Measurements from ENCODE around the gene TSPYL1.

Gene TSPYL1

DNA sequence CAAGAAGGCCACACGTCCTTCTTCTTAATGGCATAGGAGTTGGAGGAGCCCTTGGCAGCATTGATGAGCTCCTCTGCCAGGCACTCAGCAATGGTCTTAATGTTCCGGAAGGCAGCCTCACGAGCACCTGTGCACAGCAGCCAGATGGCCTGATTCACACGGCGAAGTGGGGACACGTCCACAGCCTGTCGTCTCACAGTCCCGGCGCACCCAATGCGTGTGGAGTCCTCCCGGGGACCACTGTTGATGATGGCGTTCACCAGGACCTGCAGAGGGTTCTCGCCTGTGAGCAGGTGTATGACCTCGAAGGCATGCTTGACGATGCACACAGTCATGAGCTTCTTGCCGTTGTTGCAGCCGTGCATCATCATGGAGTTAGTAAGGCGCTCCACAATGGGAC lies 21.2 kb downstream of the TSPYL1 start:
- no peak for DNase-seq (ENCODE audit: low read depth)

DNA sequence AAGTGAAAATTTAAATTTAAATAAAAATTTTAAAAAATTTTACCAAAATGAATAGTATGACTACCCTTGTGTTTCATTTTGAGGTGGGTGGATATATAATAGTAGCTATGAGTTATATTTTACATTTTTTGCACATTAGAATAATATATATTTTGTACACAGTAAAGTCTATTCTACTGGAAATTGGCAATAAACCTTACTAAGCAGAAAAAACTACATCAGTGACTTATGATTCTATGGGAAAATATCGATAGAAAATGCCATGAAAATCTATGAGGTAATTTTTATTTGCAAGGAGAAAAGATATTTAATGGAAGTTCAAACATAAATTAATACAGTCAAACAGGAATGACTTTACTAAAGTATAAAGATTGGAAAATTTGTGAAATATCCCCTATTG lies 23.0 kb downstream of the TSPYL1 start:
- DNase-seq (ENCODE audit: low read depth), result no peak

DNA sequence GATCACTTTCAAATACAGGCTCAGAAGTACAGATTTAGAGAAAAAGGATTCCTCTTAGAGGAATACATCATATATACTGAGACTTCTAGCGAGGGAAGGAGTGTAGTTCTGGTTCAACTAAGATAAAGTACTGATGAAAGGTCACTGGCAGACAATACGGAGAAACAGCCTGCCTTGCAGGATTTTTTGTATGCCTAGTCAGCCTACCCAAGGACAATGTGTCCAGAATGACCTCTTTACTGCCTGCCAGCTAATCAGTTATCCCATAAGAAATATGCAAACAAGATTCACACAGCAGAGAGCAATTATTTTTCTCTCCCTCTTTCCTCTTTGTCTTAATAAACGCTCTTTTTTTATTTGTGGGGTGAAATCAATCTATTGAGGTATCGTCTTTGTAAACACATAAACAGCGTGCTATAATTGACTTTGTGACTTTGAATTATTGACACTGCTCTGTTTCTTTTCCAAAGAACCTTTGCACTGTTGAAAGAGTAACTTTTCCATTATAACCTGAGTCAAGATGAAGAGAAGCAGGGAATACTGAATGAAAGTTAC lies 24.4 kb downstream of the TSPYL1 start:
- DNase-seq (ENCODE audit: low read depth), result no peak

DNA sequence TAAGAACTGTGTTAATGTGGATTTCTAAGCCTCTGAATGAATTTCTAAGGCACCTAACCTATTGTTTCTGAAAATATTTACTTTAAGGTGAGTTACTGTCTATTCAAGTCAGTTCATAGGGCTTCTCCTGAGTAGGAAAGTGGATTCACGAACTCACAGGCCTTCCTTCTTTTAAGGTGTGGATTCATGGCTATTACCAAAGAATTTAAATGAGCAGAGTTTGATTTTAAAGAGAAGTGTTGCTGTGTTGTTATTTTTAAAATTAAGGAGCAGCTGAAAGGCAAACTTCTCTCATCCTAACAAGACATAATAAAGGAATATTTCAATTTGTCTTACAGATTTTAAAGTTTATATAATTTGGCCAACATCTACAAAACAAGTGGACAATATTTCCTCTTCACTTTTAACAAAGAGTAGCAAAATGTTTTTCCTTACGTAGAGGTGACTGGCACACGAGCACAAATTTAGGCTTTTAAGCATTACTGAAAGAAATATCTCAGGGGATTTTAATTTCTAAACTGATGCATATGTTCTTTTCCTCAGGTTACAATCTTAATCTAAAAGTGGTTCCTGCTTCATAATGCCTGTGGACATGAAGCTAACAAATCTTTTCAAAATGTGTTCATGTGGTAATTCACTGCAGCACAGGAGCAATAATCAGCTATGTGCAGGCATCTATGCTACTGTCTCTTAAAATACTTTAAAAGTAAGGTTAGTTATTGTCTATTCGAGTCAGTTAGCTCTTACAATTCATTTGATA lies 25.3 kb downstream of the TSPYL1 start:
- no peak for DNase-seq (ENCODE audit: low read depth)

DNA sequence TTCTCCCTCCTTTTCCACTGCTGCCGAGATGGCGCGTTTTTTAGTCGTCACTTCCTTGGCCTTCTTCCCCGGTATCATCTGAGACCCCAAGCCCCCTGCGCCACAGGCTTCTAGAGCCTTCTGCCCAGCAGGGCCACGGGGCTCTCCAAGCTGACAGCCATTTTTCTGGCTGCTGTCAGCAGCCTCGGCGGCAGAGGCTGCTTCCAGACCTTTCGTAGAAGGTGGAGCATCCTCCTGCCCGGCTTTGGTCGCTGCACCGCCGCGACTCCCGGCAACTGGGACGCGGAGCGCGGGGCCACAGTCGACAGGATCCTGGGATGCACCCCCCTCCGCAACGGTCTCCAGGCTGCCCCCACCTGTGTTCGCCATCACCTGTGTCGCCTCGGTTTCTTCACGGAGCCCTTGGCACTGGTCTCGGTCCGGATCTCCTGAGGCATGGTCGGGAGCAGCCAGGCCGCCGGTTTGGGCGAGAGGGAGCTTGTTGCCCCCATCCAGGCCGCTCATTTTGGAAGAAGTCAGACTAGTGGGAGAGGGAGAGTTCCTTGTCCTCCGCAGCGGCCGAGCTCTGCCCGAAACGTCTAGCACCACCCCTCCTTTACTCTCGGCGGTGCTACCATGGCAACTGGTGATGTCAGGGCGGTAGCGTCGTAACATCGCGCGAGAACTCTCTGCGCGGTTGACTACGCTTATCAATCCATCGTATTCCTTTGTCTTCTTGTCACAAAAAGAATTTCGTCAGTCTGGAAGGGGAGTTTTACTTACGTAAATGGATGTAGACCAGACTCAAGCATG lies 26.0 kb downstream of the TSPYL1 start, which contains the start of gene TSPYL4:
TSS of gene TSPYL4 (minus strand) at position 571 of the 792 bp plus-strand sequence. CDS start at position 504, 67 bp downstream.
- DNase-seq (ENCODE audit: low read depth), result peak; percentile 88

DNA sequence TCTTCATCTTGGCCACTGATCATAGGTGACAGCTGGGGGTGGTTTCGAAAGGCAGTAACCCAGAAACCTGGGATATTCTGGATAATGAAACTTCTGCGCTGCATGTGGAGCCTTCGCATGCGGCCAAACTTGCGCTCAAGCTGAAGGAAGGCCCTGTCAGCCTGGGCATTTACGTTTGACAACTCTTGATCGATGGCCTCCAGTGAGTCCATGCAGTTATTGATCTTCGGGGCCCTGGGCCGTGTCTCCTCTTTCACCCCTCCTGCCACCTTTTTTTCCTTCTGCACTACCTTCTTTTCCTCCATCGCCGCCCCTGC lies 26.6 kb downstream of the TSPYL1 start:
- no peak for DNase-seq (ENCODE audit: low read depth)

DNA sequence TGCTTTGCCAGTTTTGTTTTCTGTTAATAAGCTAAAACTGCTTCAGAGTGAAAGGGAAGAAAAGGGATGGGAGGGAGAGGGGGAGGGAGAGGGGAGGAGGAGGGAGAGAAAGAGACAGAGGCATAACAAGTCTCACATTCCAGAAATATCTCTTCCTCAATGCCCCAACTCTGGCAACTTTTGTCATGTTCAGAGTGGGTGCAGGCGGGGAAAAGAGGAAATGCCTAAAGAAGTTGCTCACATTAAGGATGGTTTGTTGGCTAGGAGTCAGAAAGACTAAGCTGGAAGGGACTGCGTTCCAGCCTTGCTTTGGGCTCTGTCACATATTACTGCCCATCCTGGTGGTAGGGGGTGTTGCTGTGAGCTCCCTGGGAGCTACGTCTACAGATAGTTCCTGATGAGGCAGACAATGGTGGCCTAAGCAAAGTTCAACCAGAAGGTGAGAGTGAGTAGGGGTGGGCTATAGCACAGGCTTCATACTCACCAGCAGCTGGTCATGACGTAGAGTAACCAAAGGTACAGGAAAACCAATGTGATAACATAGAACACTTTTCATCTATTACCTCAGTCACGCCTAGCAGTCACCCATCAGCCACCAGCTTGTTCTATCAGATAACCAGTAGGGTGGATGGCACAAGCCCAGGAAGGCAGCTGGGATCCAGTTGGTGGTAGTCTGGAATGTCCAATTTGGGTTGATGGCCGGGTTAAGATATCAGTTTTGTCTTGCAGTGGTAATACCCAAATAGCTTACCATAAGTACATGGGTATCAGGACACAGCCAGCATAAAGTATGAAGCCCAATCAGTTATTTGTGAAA lies 28.0 kb downstream of the TSPYL1 start:
- DNase-seq (ENCODE audit: low read depth), result peak; percentile 53

DNA sequence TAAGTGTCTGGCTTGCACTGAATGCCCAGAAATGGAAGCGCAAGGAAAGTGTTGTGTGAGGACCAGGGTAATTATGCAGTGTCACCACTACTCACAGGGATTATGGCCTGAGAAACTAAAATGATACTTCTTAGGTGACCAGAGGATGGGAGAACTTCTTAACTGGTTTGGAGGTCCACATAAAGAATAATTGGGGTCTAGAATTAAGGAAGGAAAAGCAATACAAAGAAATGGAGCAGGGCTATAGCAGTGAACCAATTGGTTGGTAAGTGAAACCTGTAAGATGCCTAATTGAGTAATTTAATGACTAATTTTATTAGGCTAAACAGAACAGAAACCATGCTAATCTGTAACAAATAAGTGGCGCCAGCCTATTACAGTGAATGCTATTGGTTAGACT lies 31.2 kb downstream of the TSPYL1 start:
- no peak for DNase-seq (ENCODE audit: low read depth)

DNA sequence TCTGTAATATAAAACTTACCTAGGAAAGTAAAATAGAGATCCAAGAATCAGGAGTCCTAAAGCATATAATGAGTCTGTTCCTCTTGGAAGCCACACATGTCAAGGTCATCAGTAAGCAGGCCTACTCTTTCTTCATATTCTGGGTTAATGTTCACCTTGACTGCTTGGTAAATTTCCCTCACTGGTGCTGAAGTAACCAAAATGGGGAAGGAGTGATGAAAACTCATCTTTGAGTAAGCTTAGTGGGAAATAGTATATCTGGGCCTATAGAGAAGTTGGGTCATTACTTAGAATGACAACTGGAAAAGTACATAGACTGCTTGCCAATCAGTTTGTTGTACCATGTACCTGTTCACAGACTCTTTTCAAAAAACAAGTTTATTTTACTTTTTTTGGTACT lies 32.4 kb downstream of the TSPYL1 start:
- no peak for DNase-seq (ENCODE audit: low read depth)

DNA sequence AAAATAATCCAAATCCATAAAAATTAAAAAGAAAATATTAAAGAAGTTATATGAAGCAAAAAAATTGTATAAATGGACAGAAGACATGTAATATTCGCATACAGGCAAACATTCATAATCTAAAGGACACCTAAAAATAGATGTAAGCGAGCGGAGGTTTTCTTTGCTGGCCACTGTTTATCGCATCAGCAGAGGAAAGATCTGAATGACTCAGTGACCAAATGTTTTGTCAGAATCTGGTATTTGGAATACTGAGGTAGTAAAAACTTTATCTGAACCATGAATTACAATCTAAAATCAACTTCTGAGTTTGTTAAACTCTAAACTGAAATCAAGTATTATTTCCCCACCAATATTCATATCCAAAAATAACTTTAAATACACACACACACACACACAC lies 33.6 kb downstream of the TSPYL1 start:
- no peak for DNase-seq (ENCODE audit: low read depth)

DNA sequence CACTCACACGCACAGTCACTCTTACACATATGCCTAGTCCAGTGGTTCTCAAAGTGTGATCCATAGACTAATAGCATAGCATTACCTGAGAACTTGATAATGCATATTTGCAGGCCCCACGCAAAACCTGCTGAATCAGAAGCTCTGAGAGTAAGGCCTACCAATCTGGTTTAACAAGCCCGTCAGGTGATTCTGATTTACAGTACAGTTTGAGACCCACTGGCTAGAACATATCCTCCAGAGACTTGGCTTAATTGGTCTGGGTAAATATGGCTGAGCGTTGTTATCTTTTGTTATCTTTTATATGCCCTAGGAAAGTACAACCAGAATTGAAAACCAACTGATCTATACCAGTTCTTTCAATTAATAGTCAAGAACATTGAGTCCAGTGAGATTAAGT lies 35.4 kb downstream of the TSPYL1 start:
- no peak for DNase-seq (ENCODE audit: low read depth)

DNA sequence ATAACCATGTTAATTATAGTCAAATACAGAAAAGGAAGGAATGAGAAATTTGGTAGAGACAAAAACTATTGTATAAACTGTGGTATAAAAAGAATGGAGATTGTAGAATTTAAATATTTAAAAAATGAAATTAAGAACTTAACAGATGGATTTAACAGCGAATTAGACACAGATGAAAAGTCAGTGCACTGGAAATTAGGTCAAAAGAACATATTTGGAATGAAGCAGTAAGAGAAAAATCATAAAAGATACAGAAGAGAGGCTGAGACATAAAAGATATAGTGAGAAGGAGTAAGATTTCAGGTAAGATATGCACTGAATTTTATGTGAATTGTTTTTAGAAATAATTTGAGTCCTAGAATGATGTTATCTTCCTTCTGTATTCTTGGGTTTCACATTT lies 39.9 kb downstream of the TSPYL1 start:
- DNase-seq (ENCODE audit: low read depth), result no peak

DNA sequence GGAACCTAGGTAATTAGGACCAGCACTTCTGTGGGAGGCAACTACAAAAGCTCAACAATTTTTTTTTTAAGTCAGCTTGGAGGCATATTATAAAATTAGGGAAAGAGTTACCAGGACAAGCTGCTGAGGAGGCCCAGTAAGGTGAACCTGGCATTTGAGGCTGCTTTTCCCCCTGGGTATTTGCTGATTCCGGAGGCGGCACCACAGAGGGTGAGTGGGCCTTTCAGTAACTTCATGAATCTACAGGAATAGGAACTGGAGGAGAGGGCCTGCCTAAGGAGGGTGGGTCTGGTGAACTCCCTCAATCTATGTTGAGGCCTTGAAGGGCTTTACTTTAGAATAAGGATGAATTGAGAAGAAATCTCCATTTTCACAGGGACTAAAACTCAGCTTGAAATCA lies 40.5 kb downstream of the TSPYL1 start:
- DNase-seq (ENCODE audit: low read depth), result no peak

DNA sequence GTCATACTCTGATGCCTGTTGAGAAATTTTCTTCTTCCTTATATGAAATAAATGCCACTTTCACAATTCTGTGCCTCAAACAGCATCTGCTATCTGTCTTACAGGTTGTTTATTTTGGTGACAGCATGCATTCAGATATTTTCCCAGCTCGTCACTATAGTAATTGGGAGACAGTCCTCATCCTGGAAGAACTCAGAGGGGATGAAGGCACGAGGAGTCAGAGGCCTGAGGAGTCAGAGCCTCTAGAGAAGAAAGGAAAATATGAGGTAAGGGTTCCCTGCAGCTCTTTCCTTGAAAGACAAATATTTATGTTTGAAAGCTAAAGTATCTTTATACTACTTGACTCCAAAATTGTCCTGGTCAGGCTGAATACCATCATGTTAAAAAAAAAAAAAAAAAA lies 41.6 kb downstream of the TSPYL1 start:
- DNase-seq (ENCODE audit: low read depth), result no peak

DNA sequence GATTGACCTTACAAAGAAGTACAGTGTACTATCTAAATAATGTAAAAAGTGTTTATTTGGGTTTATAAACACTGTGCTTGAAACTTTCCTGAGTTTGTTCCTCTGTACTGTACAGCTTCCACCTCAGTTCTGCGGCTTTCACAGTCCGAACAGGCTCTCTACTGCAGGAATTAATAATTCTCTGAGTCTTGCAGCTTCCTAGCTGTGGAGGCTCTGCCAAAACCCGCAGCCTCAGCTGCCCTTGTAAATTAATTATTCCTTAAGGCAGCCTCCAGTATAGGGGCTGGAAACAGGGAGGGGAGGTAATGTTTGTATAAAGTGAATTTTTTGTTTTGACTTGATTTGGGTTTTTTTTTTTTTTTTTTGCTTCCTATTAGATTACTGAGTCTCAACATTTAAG lies 45.0 kb downstream of the TSPYL1 start:
- no peak for DNase-seq (ENCODE audit: low read depth)

DNA sequence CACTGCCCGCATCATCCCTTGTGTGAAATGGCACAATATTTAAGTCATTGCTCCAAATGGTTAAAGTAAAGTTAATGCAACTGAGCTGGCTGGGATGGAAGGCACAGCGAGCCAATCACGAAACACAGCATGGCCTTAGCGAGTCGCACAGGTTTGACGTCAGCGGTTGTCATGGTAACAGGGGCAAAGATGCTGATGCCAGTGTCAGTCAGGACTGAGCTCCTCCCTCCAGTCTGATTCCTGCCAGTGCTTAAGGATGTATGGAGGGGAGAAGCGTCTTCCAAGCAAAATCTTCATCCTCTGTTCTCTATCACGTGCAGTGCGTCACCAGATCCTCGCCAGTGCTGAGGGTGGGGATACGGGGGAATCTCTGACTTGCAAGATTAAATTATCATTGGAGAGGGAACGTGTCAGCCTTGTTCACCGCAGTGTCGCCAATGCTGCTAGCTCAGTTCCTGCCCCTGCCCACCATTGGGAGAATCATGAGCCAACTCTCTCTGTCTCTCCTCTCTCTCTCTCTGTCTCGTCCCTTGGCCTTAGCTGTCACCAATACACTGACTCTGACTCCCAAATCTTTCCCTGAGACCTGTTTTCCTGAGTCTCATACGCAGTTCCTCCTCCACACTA lies 50.3 kb downstream of the TSPYL1 start:
- DNase-seq (ENCODE audit: low read depth), result peak; percentile 84

All from GM04504 (cell line).